DND-41 (cell line): ENCODE data around the gene RALGAPA2.

ENCODE experiments used
- ATAC-seq: fragments of 200-7000 bp; cut with Tn5 transposase; 3 replicates; pipeline ENCODE4 v1.9.1; 2021; ENCODE audit warnings: low read depth; ENCODE audit not compliant: insufficient read depth
- DNase-seq: peaks from one replicate; pipeline ENCODE4 v3.0.0-alpha.2; 2020
- H2AFZ ChIP-seq: 2 replicates; pipeline ENCODE4 v1.6.0; 2012; ENCODE audit warnings: low read depth, low read length
- H3K27ac ChIP-seq: 2 replicates; pipeline ENCODE4 v1.5.1; 2012; ENCODE audit warnings: low read length, inconsistent platforms
- H3K27me3 ChIP-seq: fragments of 200-600 bp; sonication (generic); 2 replicates; pipeline ENCODE4 v1.6.0; 2012; ENCODE audit warnings: low read length, mild to moderate bottlenecking, inconsistent platforms; ENCODE audit not compliant: insufficient read depth, poor library complexity
- H3K36me3 ChIP-seq: 2 replicates; pipeline ENCODE4 v1.5.1; 2012; ENCODE audit warnings: low read length, inconsistent platforms; ENCODE audit not compliant: insufficient read depth
- H3K4me1 ChIP-seq: 2 replicates; pipeline ENCODE4 v1.5.1; 2012; ENCODE audit warnings: mild to moderate bottlenecking, low read length; ENCODE audit not compliant: insufficient read depth
- H3K4me2 ChIP-seq: 2 replicates; pipeline ENCODE4 v1.6.0; 2012; ENCODE audit warnings: mild to moderate bottlenecking, moderate library complexity, low read length, inconsistent platforms; ENCODE audit not compliant: insufficient read depth
- H3K4me3 ChIP-seq, 2 experiments: fragments of 200-600 bp in 1 of 2; shearing (Covaris generic) in 1 of 2; 2 replicates each; pipeline ENCODE4 v1.5.1; 2012 to 2016; ENCODE audit warnings: inconsistent platforms in 2 of 2, low read length in 2 of 2, mild to moderate bottlenecking in 2 of 2, low read depth in 1 of 2, moderate library complexity in 1 of 2
- H3K79me2 ChIP-seq: 2 replicates; pipeline ENCODE4 v1.6.0; 2012; ENCODE audit warnings: low read length, inconsistent platforms; ENCODE audit not compliant: insufficient read depth
- H3K9ac ChIP-seq: 2 replicates; pipeline ENCODE4 v1.6.0; 2012; ENCODE audit warnings: low read depth, mild to moderate bottlenecking, inconsistent platforms, low read length, moderate library complexity
- H3K9me3 ChIP-seq: 2 replicates; pipeline ENCODE4 v1.5.1; 2012; ENCODE audit warnings: low read length, moderate library complexity, mild to moderate bottlenecking, inconsistent platforms; ENCODE audit not compliant: insufficient read depth, severe bottlenecking
- H4K20me1 ChIP-seq: 2 replicates; pipeline ENCODE4 v1.6.0; 2012; ENCODE audit warnings: low read length; ENCODE audit not compliant: insufficient read depth
- EZH2 ChIP-seq: IDR thresholded peaks from 3 replicates; pipeline ENCODE4 v1.6.1; 2012; ENCODE audit warnings: borderline replicate concordance, low read depth, mild to moderate bottlenecking, moderate library complexity, low read length, inconsistent platforms; ENCODE audit not compliant: severe bottlenecking
- TF ChIP-seq, protein P1 (sequence below): IDR thresholded peaks from 2 replicates; pipeline ENCODE4 v1.5.1; 2012; ENCODE audit warnings: borderline replicate concordance, low read length, moderate library complexity, mild to moderate bottlenecking; ENCODE audit not compliant: poor library complexity, severe bottlenecking; ENCODE audit errors: extremely low read depth

Gene RALGAPA2

DNA sequence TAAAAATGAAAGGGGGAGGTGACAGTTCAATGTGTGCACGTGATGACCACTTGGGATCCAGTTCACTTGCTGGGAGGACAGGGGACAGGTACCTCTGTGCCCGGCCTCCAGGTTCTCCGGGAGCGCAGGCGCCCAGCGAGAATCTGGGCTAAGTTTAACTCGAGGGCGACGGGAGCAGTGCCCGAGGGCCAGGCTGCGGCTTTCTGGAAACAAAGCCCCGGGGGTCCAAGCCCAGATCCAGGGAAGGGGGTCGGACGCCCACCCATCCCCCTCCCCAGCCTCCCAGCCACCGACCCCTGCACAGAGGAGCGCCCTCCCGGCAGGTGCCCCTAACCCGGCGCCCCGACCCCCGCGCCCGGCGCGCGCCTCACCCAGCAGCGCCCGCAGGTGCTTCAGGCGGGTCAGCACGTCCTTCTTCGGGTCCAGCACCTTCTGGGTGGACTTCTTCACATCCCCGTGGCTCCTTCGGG lies 405 bp downstream of the RALGAPA2 start:
- peak overlapping the region; percentile 92 for H2AFZ ChIP-seq
- TF ChIP-seq EZH2 = no peak
- TF ChIP-seq, protein P1, sequence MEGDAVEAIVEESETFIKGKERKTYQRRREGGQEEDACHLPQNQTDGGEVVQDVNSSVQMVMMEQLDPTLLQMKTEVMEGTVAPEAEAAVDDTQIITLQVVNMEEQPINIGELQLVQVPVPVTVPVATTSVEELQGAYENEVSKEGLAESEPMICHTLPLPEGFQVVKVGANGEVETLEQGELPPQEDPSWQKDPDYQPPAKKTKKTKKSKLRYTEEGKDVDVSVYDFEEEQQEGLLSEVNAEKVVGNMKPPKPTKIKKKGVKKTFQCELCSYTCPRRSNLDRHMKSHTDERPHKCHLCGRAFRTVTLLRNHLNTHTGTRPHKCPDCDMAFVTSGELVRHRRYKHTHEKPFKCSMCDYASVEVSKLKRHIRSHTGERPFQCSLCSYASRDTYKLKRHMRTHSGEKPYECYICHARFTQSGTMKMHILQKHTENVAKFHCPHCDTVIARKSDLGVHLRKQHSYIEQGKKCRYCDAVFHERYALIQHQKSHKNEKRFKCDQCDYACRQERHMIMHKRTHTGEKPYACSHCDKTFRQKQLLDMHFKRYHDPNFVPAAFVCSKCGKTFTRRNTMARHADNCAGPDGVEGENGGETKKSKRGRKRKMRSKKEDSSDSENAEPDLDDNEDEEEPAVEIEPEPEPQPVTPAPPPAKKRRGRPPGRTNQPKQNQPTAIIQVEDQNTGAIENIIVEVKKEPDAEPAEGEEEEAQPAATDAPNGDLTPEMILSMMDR = no peak

DNA sequence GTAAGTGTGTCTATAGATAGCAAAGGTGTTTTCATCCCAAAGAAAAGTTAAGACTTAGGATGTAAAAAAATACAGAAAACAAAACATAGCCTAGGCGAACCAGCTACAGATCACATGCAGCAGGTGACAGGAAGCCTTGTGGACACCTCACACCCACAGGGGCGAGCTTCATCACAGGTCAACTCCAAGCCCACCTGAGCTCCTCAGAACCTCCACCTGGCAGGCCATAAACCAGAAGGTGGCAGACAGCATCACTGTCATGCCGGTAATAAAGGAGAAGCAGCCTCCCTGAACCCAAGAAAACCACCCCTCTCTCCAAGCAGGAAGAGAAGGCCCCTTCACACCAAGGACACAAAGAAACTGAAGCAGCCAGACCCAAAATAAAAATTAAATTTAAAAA lies 1.0 kb downstream of the RALGAPA2 start:
- Histone ChIP-seq H4K20me1 (peaks cover 3% of the 10 kb centered on the region; the same call in 1 of the 2 replicates), H3K36me3 (no peaks in the 10 kb centered on the region), H3K9ac (peak overlapping the region; percentile 80), H3K4me3 (peak overlapping the region; percentile 94 to 96; a peak in 3 of 4 replicates), H3K27ac (peak overlapping the region; percentile 71; the same call in 1 of the 2 replicates), H3K4me2 (peak overlapping the region; percentile 93), H3K79me2 (peaks cover 24% of the 10 kb centered on the region), H2AFZ (peak overlapping the region; percentile 92), H3K9me3 (no peaks in the 10 kb centered on the region), H3K4me1 (peaks cover 30% of the 10 kb centered on the region), H3K27me3 (no peaks in the 10 kb centered on the region)
- ATAC-seq (no peak), DNase-seq (peak; percentile 9)
- no peak for TF ChIP-seq EZH2
- TF ChIP-seq, protein P1 = no peak

More for the DNA sequence above, 405 bp downstream of the RALGAPA2 start:
- H3K9ac ChIP-seq = peak overlapping the region; percentile 80
- no peaks in the 10 kb centered on the region for H3K9me3 ChIP-seq
- no peaks in the 10 kb centered on the region for H3K36me3 ChIP-seq
- H3K4me1 ChIP-seq = peaks cover 30% of the 10 kb centered on the region
- H4K20me1 ChIP-seq = peaks cover 3% of the 10 kb centered on the region; the same call in 1 of the 2 replicates
- no peaks in the 10 kb centered on the region for H3K27me3 ChIP-seq
- peak overlapping the region; percentile 94 to 96 for H3K4me3 ChIP-seq
- peak overlapping the region; percentile 71 for H3K27ac ChIP-seq
- peaks cover 24% of the 10 kb centered on the region for H3K79me2 ChIP-seq
- ATAC-seq (peak; percentile 1; the same call in 2 of the 3 replicates), DNase-seq (no peak)
- H3K4me2 ChIP-seq = peak overlapping the region; percentile 93

DNA sequence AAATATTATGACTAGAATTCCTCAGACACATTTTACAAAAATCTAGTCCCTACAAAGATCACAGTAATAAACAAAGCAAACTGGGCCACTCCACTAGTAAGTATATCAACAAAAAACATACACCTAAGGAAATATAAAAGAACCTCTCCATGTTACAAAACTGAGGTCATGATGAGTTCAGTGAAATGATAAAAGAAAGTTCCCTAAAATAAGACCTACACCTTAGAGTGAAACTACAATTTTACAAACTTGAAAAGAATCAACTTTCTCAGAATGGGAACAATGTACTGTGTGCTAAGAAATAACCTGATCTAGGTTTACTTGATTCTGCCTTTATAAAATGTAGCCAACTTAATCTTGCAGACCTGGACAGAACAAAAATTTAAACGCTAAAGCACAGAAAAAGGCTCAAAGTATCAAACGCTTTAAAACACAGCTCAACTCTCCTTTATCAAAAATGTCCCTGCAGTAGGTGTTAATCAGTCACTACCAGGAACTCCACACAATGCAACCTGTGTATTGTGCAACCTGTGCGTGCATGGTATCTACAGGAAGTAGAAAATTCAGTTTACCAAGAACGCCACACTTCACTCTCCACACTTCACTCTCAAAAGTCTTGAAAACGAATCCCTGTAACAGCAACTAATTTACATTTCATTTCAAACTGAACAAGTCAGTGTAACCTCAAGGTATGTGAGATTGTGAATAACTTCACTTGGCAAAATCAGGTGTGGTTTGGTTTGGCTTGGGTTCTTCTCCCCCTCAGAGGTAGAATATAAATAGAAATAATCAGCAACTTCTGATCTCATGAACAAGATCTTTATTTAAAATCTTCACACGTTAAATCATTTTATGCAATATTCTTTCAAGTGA lies 1.8 kb downstream of the RALGAPA2 start:
- Histone ChIP-seq H3K9me3 (no peaks in the 10 kb centered on the region), H4K20me1 (peaks cover 3% of the 10 kb centered on the region; the same call in 1 of the 2 replicates), H3K27ac (no peak overlapping the region), H3K27me3 (no peaks in the 10 kb centered on the region), H2AFZ (no peak overlapping the region), H3K36me3 (no peaks in the 10 kb centered on the region), H3K4me3 (peak overlapping the region in 1 of 2 experiments; percentile 94; a peak in 1 of 4 replicates), H3K79me2 (peaks cover 24% of the 10 kb centered on the region), H3K9ac (0 out of 2 replicates have a peak overlapping the region, but pooled peaks have one; percentile 80), H3K4me2 (peak overlapping the region; percentile 93), H3K4me1 (peaks cover 30% of the 10 kb centered on the region)
- TF ChIP-seq, protein P1 = no peak
- TF ChIP-seq EZH2 = no peak
- no peak for ATAC-seq
- DNase-seq = no peak
